ENCODE measurements around the gene NDUFA11.

- TF ChIP-seq POLR2A (IDR thresholded peaks at IDR 0.05) (no peak), EP300 (IDR thresholded peaks at IDR 0.05; ENCODE audit: low read depth) (no peak), POLR2AphosphoS5 (IDR thresholded peaks at IDR 0.05) (no peak)
Observed at GRCh38 chr19:5932609-5933262, 29.1 kb upstream of the NDUFA11 start.
